Measurements from ENCODE around the gene KAT8.
A peak's percentile ranks its signal among the peaks of the same experiment; 100 is the strongest.

The KAT8 gene

DNA sequence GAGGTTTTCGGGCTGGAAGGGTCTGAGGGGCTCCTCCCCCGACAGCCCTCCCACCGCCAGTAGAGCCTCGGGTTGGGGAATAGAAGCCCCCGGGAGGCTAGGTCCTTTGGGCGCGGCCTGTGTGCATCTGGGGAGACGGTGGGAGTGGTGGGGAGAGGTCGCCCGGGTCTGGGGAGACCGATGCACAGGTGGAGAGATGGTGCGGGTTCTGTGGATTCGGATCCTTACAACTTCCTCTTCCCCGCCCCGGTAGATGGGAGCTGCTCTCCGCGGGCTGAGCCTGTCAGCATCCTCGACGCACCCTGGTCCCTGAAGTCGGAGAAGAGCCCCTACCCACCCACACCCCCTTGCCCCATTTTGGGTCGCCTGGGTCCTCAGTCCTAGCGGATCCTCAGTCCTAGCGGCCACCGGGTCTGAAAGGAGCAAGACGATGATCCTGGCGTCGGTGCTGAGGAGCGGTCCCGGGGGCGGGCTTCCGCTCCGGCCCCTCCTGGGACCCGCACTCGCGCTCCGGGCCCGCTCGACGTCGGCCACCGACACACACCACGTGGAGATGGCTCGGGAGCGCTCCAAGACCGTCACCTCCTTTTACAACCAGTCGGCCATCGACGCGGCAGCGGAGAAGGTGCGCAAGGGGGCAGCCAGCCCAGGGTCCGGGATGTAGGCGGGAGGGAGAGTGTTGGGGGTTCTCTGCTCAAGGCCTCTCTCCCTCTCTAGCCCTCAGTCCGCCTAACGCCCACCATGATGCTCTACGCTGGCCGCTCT, 8.5 kb upstream of the KAT8 start:
- no peak for DNase-seq

DNA sequence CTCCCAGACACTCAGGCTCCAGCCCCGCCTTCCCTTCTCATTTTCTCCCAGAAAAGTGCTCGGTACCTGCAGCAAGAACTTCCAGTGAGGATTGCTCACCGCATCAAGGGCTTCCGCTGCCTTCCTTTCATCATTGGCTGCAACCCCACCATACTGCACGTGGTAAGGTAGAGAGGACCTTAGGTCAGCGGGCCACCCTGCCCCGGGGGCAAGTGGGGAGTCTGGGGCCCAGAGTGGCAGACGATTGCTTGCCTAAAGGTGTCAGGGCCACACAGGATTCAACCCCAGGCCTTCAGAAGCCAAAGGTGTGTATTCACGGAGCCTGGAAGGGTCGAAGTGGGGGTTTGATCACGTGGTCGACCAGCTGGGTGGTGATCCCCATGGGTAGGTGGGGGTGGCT, 7.8 kb upstream of the KAT8 start:
- DNase-seq, result no peak

DNA sequence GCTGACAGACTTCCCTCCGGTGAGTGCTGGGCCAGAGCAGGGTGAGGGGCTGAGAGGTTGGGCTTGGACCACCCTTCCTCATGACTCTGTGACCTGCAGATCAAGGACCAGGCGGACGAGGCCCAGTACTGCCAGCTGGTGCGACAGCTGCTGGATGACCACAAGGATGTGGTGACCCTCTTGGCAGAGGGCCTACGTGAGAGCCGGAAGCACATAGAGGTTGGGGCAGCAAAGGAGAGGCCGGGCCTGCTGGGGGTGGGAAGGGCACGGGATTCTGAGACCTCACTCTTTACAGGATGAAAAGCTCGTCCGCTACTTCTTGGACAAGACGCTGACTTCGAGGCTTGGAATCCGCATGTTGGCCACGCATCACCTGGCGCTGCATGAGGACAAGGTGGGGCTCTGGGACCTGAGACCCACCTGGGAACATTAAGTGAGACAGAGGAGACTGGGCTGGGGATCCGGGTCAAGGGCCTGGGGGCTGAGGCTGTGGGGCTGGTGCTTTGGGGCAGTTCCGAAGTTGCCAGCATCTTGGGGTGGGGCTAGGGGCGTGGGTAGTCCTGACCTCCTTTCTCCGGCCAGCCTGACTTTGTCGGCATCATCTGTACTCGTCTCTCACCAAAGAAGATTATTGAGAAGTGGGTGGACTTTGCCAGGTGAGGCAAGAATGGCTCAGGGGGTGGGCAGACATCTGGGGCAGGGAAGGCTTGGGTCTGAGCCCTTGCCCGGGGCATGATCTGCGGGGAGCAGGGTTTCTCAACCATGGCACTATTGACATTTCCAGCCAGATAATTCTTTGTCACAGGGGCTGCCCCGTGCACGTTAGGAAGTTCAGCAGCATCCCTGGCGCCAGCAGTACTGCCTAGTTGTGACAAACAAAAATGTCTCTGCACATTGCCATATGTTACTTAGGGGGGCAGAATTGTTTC, 7.1 kb upstream of the KAT8 start:
- no peak for DNase-seq

DNA sequence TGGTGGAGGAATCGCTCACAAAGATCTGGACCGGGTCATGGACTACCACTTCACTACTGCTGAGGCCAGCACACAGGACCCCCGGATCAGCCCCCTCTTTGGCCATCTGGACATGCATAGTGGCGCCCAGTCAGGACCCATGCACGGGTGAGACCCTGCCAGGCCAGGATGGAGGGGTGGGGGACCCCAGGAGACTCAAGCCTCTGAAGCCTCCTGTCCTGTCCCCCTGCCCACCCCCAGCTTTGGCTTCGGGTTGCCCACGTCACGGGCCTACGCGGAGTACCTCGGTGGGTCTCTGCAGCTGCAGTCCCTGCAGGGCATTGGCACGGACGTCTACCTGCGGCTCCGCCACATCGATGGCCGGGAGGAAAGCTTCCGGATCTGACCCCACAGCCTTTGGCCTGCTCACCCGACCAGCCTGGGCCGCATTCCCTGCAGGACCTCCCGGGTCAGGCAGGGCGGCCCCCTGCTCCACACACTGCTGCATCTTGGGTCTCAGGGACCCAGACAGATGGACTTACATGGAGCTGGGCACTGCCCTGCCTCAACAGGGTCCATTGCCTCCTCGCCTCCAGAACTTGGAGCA, 5.5 kb upstream of the KAT8 start:
- no peak for DNase-seq

DNA sequence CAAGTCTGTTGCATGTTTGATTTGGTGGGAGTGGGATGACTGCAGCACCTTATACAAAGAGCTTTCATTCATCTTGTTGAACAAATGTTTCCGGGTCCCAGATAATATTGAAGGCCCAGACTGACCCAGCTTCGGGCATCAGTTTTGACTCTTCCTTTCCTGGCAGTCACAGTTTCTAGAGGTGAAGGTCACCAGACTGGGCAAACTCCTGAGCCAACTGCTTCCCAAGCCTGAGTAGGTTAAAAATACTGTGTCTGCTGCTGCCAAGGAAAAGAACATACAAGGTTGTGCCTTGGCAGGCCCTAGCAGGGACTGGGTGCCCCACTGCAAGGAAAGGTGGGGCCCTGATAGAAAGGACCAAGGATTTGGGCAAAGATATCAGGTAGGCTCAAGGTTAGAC, 4.8 kb upstream of the KAT8 start:
- no peak for DNase-seq

DNA sequence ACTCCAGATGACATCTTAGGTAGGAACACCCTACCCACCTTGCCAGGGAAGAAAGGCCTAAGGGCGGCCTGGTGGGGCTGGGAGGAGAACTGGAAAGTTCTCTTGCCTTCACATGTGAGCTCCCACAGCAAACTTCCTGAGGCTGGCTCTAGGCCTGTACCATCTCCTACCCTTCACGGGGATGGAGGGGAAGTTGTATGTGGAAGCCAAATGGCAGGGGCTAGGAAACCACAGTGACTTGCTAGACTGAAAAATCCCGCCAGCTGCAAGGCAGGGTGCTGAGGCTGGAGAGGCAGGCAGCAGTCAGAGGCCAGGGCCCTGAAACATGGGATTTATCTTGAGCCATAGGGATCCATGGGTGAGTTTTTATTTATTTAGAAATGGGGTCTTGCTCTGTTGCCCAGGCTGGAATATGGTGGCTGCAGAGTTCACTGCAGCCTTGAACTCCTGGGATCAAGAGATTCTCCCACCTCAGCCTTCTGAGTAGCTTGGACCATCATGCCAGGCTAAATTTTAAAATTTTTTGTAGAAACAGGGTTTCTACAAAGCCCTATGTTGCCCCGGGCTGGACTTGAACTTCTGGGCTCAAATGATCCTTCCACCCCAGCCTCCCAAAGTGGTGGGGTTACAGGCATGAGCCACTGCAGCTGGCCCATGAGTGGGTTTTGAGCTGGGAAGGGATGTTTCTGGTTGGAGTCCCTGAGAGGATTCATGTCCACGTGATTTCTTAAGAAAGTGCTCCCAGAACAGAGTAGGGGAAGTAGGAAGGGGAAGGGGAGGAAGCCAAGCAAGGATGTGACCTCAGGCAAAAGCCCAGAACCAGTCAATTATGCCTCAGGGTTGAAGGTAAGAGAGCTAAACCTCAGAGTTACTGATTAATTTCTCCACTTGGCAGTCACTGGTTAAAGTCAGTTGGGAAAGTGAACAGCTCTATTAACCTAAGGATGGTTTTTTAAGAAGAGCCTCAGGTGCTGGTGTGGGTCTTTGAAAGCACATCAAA, 4.0 kb upstream of the KAT8 start:
- no peak for DNase-seq

DNA sequence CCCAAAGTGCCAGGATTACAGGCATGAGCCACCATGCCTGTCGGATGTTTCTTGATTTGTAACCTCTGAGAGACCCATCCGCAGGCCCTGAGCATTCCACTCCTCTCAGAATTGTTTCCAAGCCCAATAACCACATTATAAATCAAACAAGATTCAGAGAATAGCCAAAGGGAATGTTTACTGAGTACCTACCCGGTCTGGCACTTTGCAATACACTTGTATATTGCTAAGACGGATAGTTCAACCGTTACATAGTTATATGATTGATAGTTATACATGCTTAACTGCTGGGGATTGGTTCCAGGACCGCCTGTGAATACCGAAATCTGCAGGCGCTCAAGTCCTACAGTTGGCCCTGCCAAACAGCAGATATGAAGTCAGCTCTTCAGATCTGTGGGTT, 3.0 kb upstream of the KAT8 start:
- DNase-seq, result no peak

DNA sequence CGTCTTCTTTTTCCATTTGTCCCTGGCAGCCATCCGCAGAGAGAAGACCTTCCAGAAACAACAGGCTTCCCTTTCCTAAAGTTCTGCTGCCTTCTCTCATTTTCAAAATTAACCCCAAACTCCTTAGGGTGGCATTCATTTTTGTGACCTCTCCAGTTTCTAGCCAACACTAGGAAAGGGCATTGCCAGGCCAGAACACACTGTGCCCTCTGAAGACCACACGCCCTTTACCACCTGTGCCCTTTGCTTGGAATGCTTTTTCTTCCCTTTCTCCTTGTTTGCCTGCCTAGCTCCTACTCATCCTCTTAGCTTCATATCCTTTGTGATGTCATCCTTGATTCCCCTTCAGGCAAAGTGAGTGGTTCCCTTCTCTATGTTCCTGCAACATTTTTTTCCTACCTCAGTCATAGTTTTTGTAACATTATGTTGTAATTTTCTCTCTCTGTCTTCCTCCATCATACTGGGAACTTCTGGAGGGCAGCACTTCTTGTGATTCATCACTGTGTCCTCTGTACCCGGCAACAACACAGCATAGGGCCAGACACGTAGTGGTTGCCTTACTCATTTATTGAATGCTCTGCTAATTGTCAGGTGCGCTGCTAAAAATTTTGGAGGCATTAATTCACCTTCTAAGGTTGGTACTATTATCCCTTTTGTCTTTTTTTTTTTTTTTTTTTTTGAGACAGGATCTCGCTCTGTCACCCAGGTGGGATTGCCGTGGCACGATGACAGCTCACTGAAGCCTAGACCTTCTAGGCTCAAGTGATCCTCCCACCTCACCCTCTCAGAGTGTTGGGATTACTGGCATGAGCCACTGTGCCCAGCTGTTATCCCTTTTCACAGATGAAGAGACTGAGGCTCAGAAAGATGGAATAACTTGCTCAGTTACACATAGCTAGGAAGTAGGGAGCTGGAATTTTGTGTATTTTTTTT, 1.0 kb downstream of the KAT8 start:
- no peak for DNase-seq

DNA sequence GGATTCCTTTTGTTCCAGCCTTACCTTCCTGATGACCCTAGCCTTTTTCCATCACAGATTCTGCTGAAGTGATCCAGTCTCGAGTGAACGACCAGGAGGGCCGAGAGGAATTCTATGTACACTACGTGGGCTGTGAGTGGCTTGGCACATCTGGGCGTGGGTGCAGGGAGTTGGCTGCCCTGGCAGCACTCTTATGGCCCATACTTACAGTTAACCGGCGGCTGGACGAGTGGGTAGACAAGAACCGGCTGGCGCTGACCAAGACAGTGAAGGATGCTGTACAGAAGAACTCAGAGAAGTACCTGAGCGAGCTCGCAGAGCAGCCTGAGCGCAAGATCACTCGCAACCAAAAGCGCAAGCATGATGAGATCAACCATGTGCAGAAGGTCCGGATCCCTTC, 2.7 kb downstream of the KAT8 start:
- DNase-seq, result no peak

DNA sequence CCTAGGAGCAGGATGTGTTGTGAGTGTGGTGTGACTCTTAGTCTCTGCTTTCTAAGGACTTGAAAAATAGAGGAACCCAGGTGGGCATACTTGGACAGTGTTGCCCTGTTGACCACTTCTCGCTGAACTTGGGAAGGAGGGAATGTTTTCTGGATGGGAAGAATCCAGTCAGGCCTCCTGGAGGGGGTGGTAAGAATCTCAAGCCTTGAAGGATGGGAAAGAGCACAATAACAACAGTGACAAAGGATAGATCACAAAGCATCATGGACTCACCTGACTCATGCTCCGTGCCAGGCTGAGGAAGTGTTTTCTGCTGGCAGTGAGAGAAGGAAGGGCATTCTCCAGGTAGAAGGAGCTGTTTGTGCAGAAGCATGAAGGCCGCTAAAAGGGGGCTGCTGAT, 8.4 kb downstream of the KAT8 start:
- no peak for DNase-seq

DNA sequence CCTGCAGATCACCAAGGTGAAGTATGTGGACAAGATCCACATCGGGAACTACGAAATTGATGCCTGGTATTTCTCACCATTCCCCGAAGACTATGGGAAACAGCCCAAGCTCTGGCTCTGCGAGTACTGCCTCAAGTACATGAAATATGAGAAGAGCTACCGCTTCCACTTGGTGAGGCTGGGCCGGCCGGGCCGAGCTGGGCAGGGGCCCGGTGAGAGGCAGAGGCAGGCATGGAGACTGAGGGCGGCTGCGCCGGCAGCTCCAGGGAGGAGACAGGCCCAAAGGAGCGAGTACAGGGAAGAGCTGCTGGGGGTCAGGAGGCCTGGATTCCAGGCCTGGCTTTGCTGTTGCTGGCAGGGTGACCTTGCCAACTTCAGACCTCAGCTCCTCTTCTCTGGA, 9.7 kb downstream of the KAT8 start:
- DNase-seq, result no peak

DNA sequence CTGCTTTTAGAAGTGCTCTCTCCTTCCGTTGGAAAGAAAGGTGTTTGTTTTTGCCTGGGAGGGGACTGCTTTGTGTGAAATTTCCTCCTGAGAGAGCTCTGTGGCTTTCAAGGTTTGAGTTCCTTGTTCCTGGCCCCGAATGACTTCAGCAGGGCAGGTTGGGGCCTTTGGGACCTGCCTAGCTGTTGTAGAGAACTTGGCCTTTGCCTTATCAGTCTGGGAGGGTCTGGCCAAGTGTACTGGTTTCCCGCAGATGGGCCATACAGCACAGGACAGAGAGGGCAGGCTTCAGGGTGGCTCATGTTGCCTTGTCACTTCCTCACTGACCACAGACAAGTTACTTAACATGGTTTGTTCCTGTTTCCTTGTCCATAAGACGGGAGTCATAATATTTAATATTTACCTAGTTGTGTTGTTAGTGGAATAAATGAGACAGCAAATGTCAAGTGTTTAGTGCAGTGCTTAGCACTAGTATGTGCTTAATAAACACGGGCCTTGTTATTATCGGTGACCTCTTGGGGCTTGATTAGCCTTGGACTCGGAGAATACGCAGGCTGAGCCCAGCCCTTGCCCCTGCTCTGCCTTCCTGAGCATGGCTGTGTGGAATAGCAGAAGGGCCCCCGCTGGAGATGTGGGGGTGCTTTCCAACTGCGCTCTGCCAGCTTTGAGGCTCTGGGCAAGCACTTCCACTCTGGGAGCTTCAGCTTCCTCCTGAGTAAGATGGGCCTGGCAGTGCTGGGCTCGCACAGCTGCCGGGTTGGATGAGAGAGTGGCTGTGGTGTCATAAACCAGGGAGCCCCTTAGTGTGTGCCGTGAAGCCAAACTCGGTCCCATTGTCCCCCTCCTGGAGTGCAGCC, 11.5 kb downstream of the KAT8 start:
- no peak for DNase-seq

DNA sequence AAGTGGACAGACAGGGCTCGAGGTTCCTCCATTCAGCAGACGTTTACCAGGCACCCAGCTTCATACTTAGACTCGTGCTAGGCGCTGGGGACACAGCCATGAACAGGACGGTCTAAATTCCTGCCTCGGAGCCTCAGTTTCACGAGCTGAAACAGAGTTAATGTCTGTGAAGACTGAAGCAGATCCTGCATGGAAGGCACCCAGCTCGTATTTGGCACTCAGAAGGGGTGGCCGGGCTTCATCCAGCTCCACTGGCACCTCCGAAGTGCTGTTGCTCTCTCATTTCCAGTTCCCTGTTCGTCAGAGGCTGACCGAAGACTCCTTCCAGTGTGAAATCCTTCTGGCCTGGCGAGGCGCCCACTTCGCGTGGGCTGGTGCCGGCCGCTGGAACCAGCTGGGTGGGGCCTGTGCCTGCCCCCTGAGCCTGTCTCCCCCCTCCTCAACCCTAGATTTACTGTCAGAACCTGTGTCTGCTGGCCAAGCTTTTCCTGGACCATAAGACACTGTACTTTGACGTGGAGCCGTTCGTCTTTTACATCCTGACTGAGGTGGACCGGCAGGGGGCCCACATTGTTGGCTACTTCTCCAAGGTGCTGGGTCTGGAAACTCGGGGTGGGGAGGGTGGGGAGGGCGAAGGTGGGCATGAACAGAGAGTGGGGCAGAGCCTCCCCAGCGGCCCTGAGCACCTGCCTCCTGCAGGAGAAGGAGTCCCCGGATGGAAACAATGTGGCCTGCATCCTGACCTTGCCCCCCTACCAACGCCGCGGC, 12.3 kb downstream of the KAT8 start:
- no peak for DNase-seq

DNA sequence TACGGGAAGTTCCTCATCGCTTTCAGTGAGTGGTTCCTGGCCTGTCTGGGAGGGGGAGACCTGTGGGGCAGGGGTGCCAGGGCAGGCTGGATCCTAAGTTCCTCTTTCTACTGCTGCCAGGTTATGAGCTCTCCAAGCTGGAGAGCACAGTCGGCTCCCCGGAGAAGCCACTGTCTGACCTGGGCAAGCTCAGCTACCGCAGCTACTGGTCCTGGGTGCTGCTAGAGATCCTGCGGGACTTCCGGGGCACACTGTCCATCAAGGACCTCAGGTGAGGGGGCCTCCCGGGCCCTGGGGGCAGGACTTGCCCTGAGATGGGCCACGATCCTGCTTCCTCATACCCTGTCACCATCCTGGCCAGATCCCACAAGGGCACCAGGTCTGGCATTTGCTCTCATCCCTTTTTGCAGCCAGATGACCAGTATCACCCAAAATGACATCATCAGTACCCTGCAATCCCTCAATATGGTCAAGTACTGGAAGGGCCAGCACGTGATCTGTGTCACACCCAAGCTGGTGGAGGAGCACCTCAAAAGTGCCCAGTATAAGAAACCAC, 12.9 kb downstream of the KAT8 start:
- no peak for DNase-seq

DNA sequence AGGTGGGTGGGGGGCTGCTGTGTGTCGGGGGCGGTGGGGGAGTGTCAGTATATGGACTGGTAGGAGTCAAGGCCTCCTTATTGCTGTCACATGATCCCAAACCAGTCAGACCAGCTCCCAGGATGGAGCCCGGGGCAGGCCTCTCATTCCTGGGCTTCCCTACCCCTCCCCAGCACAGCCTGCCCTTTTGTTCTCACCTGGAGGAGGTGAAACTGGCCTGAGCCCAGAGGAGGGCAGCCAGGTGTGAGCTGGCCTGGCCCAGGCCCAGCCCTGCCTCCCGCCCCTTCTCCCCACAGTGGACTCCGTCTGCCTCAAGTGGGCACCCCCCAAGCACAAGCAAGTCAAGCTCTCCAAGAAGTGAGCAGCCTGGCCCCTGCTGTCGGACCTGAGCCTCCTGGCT, 13.4 kb downstream of the KAT8 start:
- peak; percentile 15 for DNase-seq

DNA sequence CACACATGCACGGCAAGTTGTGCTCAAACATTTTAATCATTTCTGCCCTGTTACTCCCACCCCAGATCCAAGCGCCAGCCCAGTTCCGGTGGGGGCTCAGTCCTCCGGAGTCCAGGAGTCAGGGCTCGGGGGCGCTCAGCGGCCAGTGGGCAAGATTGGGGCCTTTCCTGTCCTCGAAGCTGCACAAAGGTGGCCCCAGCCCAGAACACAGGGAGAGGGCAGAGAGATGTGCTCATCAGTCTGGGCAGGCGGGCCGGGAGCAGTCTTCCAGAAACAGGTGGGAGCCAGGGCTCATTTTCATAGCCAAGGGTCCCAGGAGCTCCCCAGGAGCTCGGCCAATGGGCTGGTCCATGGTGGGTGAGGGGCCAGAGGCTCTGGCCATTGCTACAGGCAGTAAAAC, 14.0 kb downstream of the KAT8 start:
- DNase-seq, result no peak

DNA sequence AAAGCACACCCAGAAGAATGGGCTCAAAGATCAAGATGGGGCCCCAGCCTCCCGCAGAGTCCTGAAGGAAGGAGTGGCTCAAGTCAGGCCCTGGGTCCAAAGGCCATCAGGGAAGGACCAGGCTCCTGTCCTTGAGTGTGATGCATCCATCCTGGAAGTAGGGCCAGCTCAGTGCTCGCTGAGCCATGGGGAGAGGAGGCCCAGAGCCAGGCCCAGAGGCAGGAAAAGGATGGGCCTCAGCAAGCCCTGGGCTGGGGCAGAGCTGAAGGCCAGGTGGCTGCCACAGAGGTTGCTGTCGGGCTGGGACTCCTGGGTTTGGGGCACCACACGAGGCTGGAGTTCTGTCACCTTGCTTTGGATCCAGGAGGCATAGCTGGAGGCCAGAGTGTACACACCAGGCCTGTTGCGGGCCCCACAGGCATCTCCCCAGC, 14.4 kb downstream of the KAT8 start:
- DNase-seq, result no peak

DNA sequence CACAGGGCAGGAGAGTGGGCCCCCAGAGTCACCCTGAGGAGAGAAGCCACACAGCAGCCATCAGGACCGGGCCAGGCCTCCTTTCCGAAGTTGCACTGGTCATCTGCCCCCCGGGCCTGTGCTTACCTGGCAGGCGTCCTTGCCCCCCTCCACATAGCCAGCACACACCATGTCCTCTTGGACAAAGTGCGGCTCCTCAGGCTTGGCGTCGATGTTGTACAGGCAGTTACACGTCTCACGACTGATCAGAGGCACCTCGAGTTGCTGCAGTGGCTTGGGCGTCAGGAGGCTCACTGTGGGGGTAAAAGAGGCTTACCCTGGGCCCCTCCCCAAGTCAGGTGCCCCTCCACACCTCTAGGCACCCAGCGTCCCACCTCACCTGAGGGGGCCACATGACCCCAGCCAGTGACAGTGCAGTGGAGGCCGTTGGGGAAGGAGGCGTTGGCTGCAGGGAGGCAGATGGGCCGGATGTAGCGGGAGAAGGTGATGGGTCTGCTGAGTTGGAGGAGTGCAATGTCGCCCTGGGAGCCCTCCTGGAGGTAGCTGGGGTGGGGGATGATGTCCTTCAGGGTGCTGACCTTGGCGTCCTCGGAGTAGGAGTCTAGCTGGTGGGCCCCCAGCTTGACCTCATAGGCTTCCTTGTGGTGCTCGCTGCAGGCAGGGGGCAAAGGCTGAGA, 15.0 kb downstream of the KAT8 start:
- DNase-seq, result no peak

DNA sequence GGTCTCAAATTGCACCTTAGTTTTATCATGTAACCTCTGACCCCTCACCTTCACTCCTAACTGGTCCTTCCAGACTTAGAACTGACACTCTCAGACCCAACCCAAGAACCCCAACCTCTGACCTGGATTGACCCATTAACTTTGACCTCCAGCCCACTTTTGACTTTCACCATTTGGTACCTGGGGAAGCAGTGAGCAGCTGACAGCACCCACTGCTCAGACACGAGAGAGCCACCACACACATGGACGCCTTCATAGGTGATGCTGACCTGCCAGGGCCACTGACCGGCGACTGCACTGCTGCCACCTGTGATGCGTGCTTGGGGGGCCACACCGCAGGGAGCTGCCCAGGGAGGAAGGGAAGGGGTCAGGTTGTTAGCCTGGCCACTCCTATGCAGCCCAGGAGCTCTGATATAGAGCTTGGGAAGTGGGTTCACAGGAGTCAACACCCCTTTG, 15.6 kb downstream of the KAT8 start:
- DNase-seq, result no peak
